CD4-positive, alpha-beta T cell (primary cell): Measurements from ENCODE around the gene ATP5MK. TPM values are rescaled to one million over a fixed set of nuclear protein-coding genes. Genes with fewer than 3 reads are reported as not detected.

ENCODE experiments used
- ATAC-seq: fragments of 200-7000 bp; cut with Tn5 transposase; one replicate; pipeline ENCODE4 v1.10.0; 2022; ENCODE audit warnings: mild to moderate bottlenecking; ENCODE audit not compliant: poor library complexity
- CTCF ChIA-PET: fragments of 350-600 bp; sonication (Branson Sonifier 250); formaldehyde crosslinking; loops from one replicate; lab custom pipeline; 2021; ENCODE audit warnings: antibody characterized with exemption, inconsistent platforms; lab: Charles Lee
- POLR2A ChIA-PET: fragments of 350-600 bp; sonication (Branson Sonifier 250); formaldehyde crosslinking; loops from one replicate; lab custom pipeline; 2021; ENCODE audit warnings: antibody characterized with exemption, inconsistent platforms; lab: Charles Lee
- DNase-seq, 14 experiments: peaks; one replicate each; pipeline ENCODE4 v3.0.0-alpha.2; 2013 to 2020; ENCODE audit warnings: mixed read lengths in 2 of 14
- H3K27ac ChIP-seq, 2 donors: one replicate each; pipeline versions ENCODE4 v1.5.1 to v1.7.0; 2013; ENCODE audit warnings: low read length in 2 of 2, low read depth in 1 of 2, mild to moderate bottlenecking in 1 of 2
- H3K27me3 ChIP-seq, 2 experiments: 1 replicate in 1 of 2; 2 replicates in 1 of 2; pipeline versions ENCODE4 v1.6.1 to v1.7.0; 2013; ENCODE audit warnings: low read length in 2 of 2, control low read depth in 1 of 2, mild to moderate bottlenecking in 1 of 2, moderate library complexity in 1 of 2; ENCODE audit not compliant: insufficient read depth in 2 of 2, control insufficient read depth in 1 of 2
- H3K36me3 ChIP-seq: one replicate; pipeline ENCODE4 v1.6.1; 2013; ENCODE audit warnings: low read length, control low read depth; ENCODE audit not compliant: insufficient read depth
- H3K4me1 ChIP-seq: one replicate; pipeline ENCODE4 v1.6.1; 2013; ENCODE audit warnings: low read length, control low read depth; ENCODE audit not compliant: insufficient read depth
- H3K4me3 ChIP-seq: one replicate; pipeline ENCODE4 v1.5.1; 2013; ENCODE audit warnings: mild to moderate bottlenecking, low read length, moderate library complexity
- H3K9me3 ChIP-seq, 2 experiments: 1 replicate in 1 of 2; 2 replicates in 1 of 2; pipeline versions ENCODE4 v1.6.1 to v1.7.0; 2013; ENCODE audit warnings: low read length in 2 of 2, mild to moderate bottlenecking in 2 of 2, control low read depth in 1 of 2, moderate library complexity in 1 of 2; ENCODE audit not compliant: control insufficient read depth in 1 of 2, insufficient read depth in 1 of 2
- H3K27ac Mint-ChIP-seq: one replicate; pipeline ENCODE4 v1.8.0; 2020; ENCODE audit warnings: mixed read lengths
- H3K27me3 Mint-ChIP-seq: one replicate; pipeline ENCODE4 v1.8.0; 2021; ENCODE audit warnings: mixed read lengths
- H3K36me3 Mint-ChIP-seq: one replicate; pipeline ENCODE4 v1.8.0; 2021; ENCODE audit warnings: low read depth, mixed read lengths
- H3K4me1 Mint-ChIP-seq: one replicate; pipeline ENCODE4 v1.8.0; 2021; ENCODE audit warnings: low read depth, mixed read lengths
- H3K4me3 Mint-ChIP-seq: one replicate; pipeline ENCODE4 v1.8.0; 2020; ENCODE audit warnings: mild to moderate bottlenecking, mixed read lengths
- H3K9me3 Mint-ChIP-seq: one replicate; pipeline ENCODE4 v1.8.0; 2020; ENCODE audit warnings: mixed read lengths
- intact Hi-C, 2 experiments: fragments of 100-400 bp; cut with DNase I in 1 of 2; cut with micrococcal nuclease in 1 of 2; formaldehyde crosslinking; loops; one replicate each; pipeline versions ENCODE4 v1.15.1 to v1.9.0; 2023 to 2025; cut with DNase I, micrococcal nuclease
- total RNA-seq, 174 experiments: library from RNA in 2 of 174; stranded (reverse) in 2 of 174; gene quantifications; one replicate each; pipeline ENCODE4 v1.2.3 and lab custom pipeline; 2021 to 2026
- TF ChIP-seq, protein P1 (sequence below): fragments of 200-600 bp; IDR thresholded peaks from one replicate; pipeline ENCODE4 v1.8.0; 2022; ENCODE audit warnings: antibody characterized with exemption, mild to moderate bottlenecking

The ATP5MK gene
- total RNA-seq, 2 experiments from 2014 or later: 107 to 111 TPM

DNA sequence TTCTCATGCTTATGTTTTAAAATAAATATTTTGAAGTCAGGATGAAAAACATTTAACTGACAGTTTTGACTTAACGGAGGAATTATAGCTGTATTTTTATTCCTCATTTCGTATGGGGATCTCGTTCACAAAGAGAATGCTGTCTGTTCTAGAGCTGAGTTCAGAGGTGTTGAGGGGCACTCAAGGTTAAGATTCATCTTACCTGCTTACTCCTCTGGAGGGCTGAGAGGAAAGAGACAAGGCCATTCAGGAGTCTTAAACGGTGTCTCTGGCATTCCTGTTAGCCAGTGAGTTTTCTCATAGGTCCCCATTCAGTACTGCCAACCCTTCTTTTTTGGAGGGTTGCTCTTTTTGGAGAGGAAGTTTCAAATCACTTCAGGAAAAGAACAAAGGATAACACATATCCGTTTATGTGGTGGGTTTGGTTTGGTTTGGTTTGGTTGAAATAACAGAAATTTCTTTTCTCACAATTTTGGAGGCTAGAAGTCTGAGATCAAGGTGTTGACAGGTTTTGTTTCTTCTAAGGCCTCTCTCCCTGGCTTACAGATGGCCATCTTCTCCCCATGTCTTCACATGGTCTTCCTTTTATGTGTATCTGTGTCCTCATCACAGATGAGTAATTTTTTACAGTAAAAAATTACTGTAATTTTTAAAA, 32.8 kb upstream of the ATP5MK start:
- TF ChIP-seq, protein P1, sequence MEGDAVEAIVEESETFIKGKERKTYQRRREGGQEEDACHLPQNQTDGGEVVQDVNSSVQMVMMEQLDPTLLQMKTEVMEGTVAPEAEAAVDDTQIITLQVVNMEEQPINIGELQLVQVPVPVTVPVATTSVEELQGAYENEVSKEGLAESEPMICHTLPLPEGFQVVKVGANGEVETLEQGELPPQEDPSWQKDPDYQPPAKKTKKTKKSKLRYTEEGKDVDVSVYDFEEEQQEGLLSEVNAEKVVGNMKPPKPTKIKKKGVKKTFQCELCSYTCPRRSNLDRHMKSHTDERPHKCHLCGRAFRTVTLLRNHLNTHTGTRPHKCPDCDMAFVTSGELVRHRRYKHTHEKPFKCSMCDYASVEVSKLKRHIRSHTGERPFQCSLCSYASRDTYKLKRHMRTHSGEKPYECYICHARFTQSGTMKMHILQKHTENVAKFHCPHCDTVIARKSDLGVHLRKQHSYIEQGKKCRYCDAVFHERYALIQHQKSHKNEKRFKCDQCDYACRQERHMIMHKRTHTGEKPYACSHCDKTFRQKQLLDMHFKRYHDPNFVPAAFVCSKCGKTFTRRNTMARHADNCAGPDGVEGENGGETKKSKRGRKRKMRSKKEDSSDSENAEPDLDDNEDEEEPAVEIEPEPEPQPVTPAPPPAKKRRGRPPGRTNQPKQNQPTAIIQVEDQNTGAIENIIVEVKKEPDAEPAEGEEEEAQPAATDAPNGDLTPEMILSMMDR: no peak
- Mint-ChIP-seq H3K4me3 (peak overlapping the region; percentile 23), H3K36me3 (peaks cover 78% of the 10 kb centered on the region), H3K9me3 (no peaks in the 10 kb centered on the region), H3K27ac (peak overlapping the region; percentile 53), H3K4me1 (peaks cover 40% of the 10 kb centered on the region), H3K27me3 (no peaks in the 10 kb centered on the region)
- ATAC-seq: peak; percentile 56
- DNase-seq: peak in 1 of 14 experiments; percentile 23
- intact Hi-C loops: no loop called here
- Histone ChIP-seq H3K4me1 (peaks cover 16% of the 10 kb centered on the region), H3K36me3 (peaks cover 49% of the 10 kb centered on the region), H3K27ac (peak overlapping the region in 1 of 2 donors; percentile 19), H3K9me3 (no peaks in the 10 kb centered on the region), H3K4me3 (no peak overlapping the region), H3K27me3 (no peaks in the 10 kb centered on the region)
- POLR2A ChIA-PET: no interaction called here
- CTCF ChIA-PET: no interaction called here

DNA sequence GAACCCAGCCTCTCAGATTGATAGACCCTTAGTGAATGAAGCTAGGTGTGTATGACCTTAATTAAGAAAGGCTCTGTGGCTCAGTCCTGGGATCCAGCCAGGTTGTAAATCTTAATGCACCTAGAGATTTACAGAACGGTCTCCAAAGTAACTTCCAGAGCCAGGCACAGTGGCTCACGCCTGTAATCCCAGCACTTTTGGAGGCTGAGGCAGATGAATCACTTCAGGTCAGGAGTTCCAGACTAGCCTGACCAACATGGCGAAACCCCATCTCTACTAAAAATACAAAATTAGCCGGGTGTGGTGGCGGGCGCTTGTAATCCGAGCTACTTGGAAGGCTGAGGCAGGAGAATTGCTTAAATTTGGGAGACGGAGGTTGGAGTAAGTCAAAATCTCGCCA, 31.6 kb upstream of the ATP5MK start:
- TF ChIP-seq, protein P1: no peak

DNA sequence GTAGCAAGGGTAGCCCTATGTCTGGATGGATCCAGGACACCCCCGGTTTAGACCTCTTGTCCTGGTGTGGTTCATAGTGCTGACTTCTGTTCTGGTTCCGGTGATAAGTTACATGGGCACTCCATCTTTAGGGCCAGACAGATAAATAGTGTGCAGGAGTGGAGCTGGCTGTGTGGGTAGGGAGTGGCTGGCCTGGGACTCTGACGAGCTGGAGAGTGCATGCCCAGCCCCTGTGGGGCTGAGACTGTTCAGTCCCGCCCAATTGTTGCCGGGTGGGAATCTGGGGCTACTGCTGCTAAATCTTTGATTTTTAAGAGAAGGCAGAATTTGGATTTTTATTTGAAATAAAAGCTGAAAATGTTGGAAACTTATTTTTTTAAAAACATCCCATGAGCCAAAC, 27.5 kb upstream of the ATP5MK start:
- H3K9me3 Mint-ChIP-seq: no peaks in the 10 kb centered on the region
- Histone ChIP-seq H3K27ac (no peak overlapping the region), H3K9me3 (no peaks in the 10 kb centered on the region), H3K27me3 (no peaks in the 10 kb centered on the region), H3K4me1 (peaks cover 3% of the 10 kb centered on the region), H3K4me3 (no peak overlapping the region), H3K36me3 (peaks cover 71% of the 10 kb centered on the region)
- H3K27ac Mint-ChIP-seq: no peak overlapping the region
- TF ChIP-seq, protein P1: no peak
- intact Hi-C loops: no loop called here
- H3K4me1 Mint-ChIP-seq: peaks cover 15% of the 10 kb centered on the region
- ATAC-seq (no peak), DNase-seq (no peak)
- CTCF ChIA-PET: no interaction called here
- peaks cover 86% of the 10 kb centered on the region for H3K36me3 Mint-ChIP-seq
- POLR2A ChIA-PET: no interaction called here
- no peaks in the 10 kb centered on the region for H3K27me3 Mint-ChIP-seq
- H3K4me3 Mint-ChIP-seq: no peak overlapping the region

More for the DNA sequence above, 31.6 kb upstream of the ATP5MK start:
- Mint-ChIP-seq H3K36me3 (peaks cover 79% of the 10 kb centered on the region), H3K4me3 (no peak overlapping the region), H3K27ac (no peak overlapping the region), H3K9me3 (no peaks in the 10 kb centered on the region), H3K4me1 (peaks cover 40% of the 10 kb centered on the region), H3K27me3 (no peaks in the 10 kb centered on the region)
- Histone ChIP-seq H3K36me3 (peaks cover 50% of the 10 kb centered on the region), H3K4me1 (peaks cover 16% of the 10 kb centered on the region), H3K27me3 (no peaks in the 10 kb centered on the region), H3K9me3 (no peaks in the 10 kb centered on the region), H3K4me3 (no peak overlapping the region), H3K27ac (no peak overlapping the region)
- DNase-seq (no peak), ATAC-seq (no peak)
- intact Hi-C loops: no loop called here
- POLR2A ChIA-PET: no interaction called here
- CTCF ChIA-PET: no interaction called here
